Right atrium auricular region (tissue), 2 donors: Measurements from ENCODE around the gene STYXL2. TPM values are rescaled to one million over a fixed set of nuclear protein-coding genes. Genes with fewer than 3 reads are reported as not detected.

Source experiments
- DNase-seq: peaks from one replicate; pipeline ENCODE4 v3.0.0-alpha.2; 2019; ENCODE audit warnings: low spot score
- H3K27ac ChIP-seq, 2 donors: fragments of 200-600 bp; sonication (generic); 1 replicate in 1 of 2; 2 replicates in 1 of 2; pipeline ENCODE4 v1.5.1; 2016 to 2019
- H3K27me3 ChIP-seq, 2 donors: fragments of 200-600 bp; sonication (generic); one replicate each; pipeline versions ENCODE4 v1.5.1 to v1.6.0; 2017 to 2019
- H3K36me3 ChIP-seq: fragments of 200-600 bp; sonication (generic); one replicate; pipeline ENCODE4 v1.5.1; 2016
- H3K4me1 ChIP-seq, 2 donors: fragments of 200-600 bp; sonication (generic); one replicate each; pipeline versions ENCODE4 v1.5.1 to v1.6.0; 2017 to 2019
- H3K4me3 ChIP-seq, 2 donors: fragments of 200-600 bp; sonication (generic); 1 replicate in 1 of 2; 2 replicates in 1 of 2; pipeline ENCODE4 v1.5.1; 2017 to 2019; ENCODE audit warnings: mild to moderate bottlenecking in 1 of 2, moderate library complexity in 1 of 2
- H3K9me3 ChIP-seq, 2 donors: fragments of 200-600 bp; sonication (generic); one replicate each; pipeline ENCODE4 v1.5.1; 2019
- CTCF ChIP-seq, 2 donors: fragments of 200-600 bp; sonication (generic); IDR thresholded peaks; one replicate each; pipeline ENCODE4 v1.5.1; 2019; ENCODE audit warnings: antibody characterized with exemption in 2 of 2
- total RNA-seq, 2 donors: library from RNA; depleted of rRNA; stranded (reverse); fragments of >200 nt; gene quantifications; one replicate each; pipeline ENCODE4 v1.1.0, GENCODE V29; 2016

STYXL2 gene
- total RNA-seq: 100 to 1,000 TPM in 1 of 2 donors, 10 to 100 TPM in 1; 60.2 to 148 TPM

GRCh38 chr1:167093846-167094516 is at the start of gene STYXL2:
TSS of gene STYXL2 (plus strand) at chr1:167094075. CDS start at chr1:167094850, 775 bp downstream.
- H3K4me3 ChIP-seq: peak within 1 kb of the TSS; percentile 52 to 66
- no peak for DNase-seq
- peaks cover 4% of the 10 kb centered on the region for H3K36me3 ChIP-seq
- no peaks in the 10 kb centered on the region for H3K27me3 ChIP-seq
- peaks cover 0 to 12% of the 10 kb centered on the region in 2 donors for H3K4me1 ChIP-seq
- H3K27ac ChIP-seq: peak within 1 kb of the TSS; percentile 76 to 95
- no peaks in the 10 kb centered on the region for H3K9me3 ChIP-seq
- TF ChIP-seq CTCF (IDR thresholded peaks at IDR 0.05): no peak

GRCh38 chr1:167051907-167052306 is 42.0 kb upstream of the STYXL2 start:
- no peak for DNase-seq
- H3K4me3 ChIP-seq: no peak overlapping the region
- H3K27ac ChIP-seq: no peak overlapping the region
- TF ChIP-seq CTCF (IDR thresholded peaks at IDR 0.05): no peak
- H3K9me3 ChIP-seq: no peaks in the 10 kb centered on the region
- H3K27me3 ChIP-seq: no peaks in the 10 kb centered on the region
- H3K4me1 ChIP-seq: no peaks in the 10 kb centered on the region
- no peaks in the 10 kb centered on the region for H3K36me3 ChIP-seq

GRCh38 chr1:167052389-167052788 is 41.5 kb upstream of the STYXL2 start:
- Histone ChIP-seq H3K9me3 (no peaks in the 10 kb centered on the region), H3K4me1 (no peaks in the 10 kb centered on the region), H3K27me3 (no peaks in the 10 kb centered on the region), H3K4me3 (no peak overlapping the region), H3K27ac (no peak overlapping the region), H3K36me3 (no peaks in the 10 kb centered on the region)
- no peak for DNase-seq
- peak; percentile 25 to 51 for TF ChIP-seq CTCF (IDR thresholded peaks at IDR 0.05)

GRCh38 chr1:167054531-167054930 is 39.3 kb upstream of the STYXL2 start:
- Histone ChIP-seq H3K27ac (no peak overlapping the region), H3K9me3 (no peaks in the 10 kb centered on the region), H3K27me3 (no peaks in the 10 kb centered on the region), H3K4me3 (no peak overlapping the region), H3K4me1 (peaks cover 0 to 8% of the 10 kb centered on the region in 2 donors), H3K36me3 (no peaks in the 10 kb centered on the region)
- TF ChIP-seq CTCF (IDR thresholded peaks at IDR 0.05): no peak
- no peak for DNase-seq

GRCh38 chr1:167054946-167055630 is 38.8 kb upstream of the STYXL2 start:
- no peak for DNase-seq
- H3K36me3 ChIP-seq: no peaks in the 10 kb centered on the region
- H3K4me1 ChIP-seq: peaks cover 0 to 8% of the 10 kb centered on the region in 2 donors
- H3K27ac ChIP-seq: no peak overlapping the region
- no peak for TF ChIP-seq CTCF (IDR thresholded peaks at IDR 0.05)
- H3K27me3 ChIP-seq: no peaks in the 10 kb centered on the region
- no peaks in the 10 kb centered on the region for H3K9me3 ChIP-seq
- H3K4me3 ChIP-seq: no peak overlapping the region
